HEK293T (cell line): Measurements from ENCODE around the gene BAHCC1.

Source experiments
- CTCF ChIA-PET: fragments of 350-600 bp; formaldehyde crosslinking; extraction: SDS; loops from one replicate; lab custom pipeline; 2021; ENCODE audit warnings: antibody characterized with exemption, inconsistent platforms; lab: Yijun Ruan, JAX
- POLR2A ChIA-PET: fragments of 350-600 bp; formaldehyde crosslinking; extraction: SDS; loops from one replicate; lab custom pipeline; 2020; ENCODE audit warnings: antibody characterized with exemption, inconsistent platforms; lab: Yijun Ruan, JAX
- DNase-seq: peaks from one replicate; pipeline ENCODE4 v3.0.0; 2012; ENCODE audit warnings: mixed read lengths; ENCODE audit errors: extremely low spot score
- ARNT ChIP-seq: fragments of 450-650 bp; IDR thresholded peaks from 2 replicates; pipeline ENCODE4 v1.6.1; 2017; ENCODE audit warnings: mild to moderate bottlenecking
- BHLHE40 ChIP-seq: fragments of 450-650 bp; IDR thresholded peaks from 2 replicates; pipeline ENCODE4 v1.6.1; 2016; ENCODE audit warnings: mild to moderate bottlenecking, moderate library complexity, borderline replicate concordance
- CTBP1 ChIP-seq: fragments of 450-650 bp; IDR thresholded peaks from 2 replicates; pipeline ENCODE4 v1.6.1; 2016; ENCODE audit warnings: borderline replicate concordance
- ELF4 ChIP-seq: fragments of 450-650 bp; IDR thresholded peaks from 2 replicates; pipeline ENCODE4 v1.6.1; 2017; ENCODE audit warnings: antibody characterized with exemption
- FOXA1 ChIP-seq: fragments of 450-650 bp; IDR thresholded peaks from 2 replicates; pipeline ENCODE4 v1.6.1; 2016; ENCODE audit warnings: mild to moderate bottlenecking
- FOXK2 ChIP-seq: fragments of 450-650 bp; IDR thresholded peaks from 2 replicates; pipeline ENCODE4 v1.6.1; 2016; ENCODE audit warnings: mild to moderate bottlenecking
- FOXM1 ChIP-seq: fragments of 450-650 bp; IDR thresholded peaks from 2 replicates; pipeline ENCODE4 v1.6.1; 2017; ENCODE audit warnings: mild to moderate bottlenecking, borderline replicate concordance
- HDGF ChIP-seq: fragments of 450-650 bp; IDR thresholded peaks from 2 replicates; pipeline ENCODE4 v1.6.1; 2017; ENCODE audit warnings: antibody characterized with exemption, borderline replicate concordance
- L3MBTL2 ChIP-seq: fragments of 450-650 bp; conservative IDR thresholded peaks from 2 replicates; pipeline ENCODE4 v1.6.1; 2016; ENCODE audit warnings: mild to moderate bottlenecking
- LEF1 ChIP-seq: fragments of 450-650 bp; IDR thresholded peaks from 2 replicates; pipeline ENCODE4 v1.6.1; 2017; ENCODE audit warnings: mild to moderate bottlenecking, borderline replicate concordance
- NFRKB ChIP-seq: fragments of 450-650 bp; IDR thresholded peaks from 2 replicates; pipeline ENCODE4 v1.6.1; 2016; ENCODE audit warnings: mild to moderate bottlenecking, moderate library complexity
- PKNOX1 ChIP-seq: fragments of 450-650 bp; IDR thresholded peaks from 2 replicates; pipeline ENCODE4 v1.6.1; 2016
- SP1 ChIP-seq: fragments of 450-650 bp; IDR thresholded peaks from 2 replicates; pipeline ENCODE4 v1.6.1; 2017
- SUZ12 ChIP-seq: fragments of 450-650 bp; IDR thresholded peaks from 2 replicates; pipeline ENCODE4 v1.6.1; 2016; ENCODE audit warnings: mild to moderate bottlenecking
- TARDBP ChIP-seq: fragments of 450-650 bp; IDR thresholded peaks from 2 replicates; pipeline ENCODE4 v1.6.1; 2016
- ZNF384 ChIP-seq: fragments of 450-650 bp; IDR thresholded peaks from 2 replicates; pipeline ENCODE4 v1.6.1; 2016

The BAHCC1 gene

GRCh38 chr17:81412490-81413093, 17.3 kb downstream of the BAHCC1 start:
- CTCF ChIA-PET: no interaction called here
- POLR2A ChIA-PET: no interaction called here
- no peak for TF ChIP-seq BHLHE40
- TF ChIP-seq FOXA1: no peak
- TF ChIP-seq ELF4: no peak
- no peak for TF ChIP-seq CTBP1
- no peak for TF ChIP-seq ARNT
- no peak for TF ChIP-seq SUZ12
- no peak for TF ChIP-seq FOXK2
- TF ChIP-seq HDGF: no peak
- no peak for TF ChIP-seq LEF1
- TF ChIP-seq L3MBTL2: no peak
- TF ChIP-seq ZNF384: no peak
- TF ChIP-seq NFRKB: no peak
- TF ChIP-seq FOXM1: no peak
- TF ChIP-seq PKNOX1: no peak
- no peak for TF ChIP-seq SP1
- no peak for TF ChIP-seq TARDBP
- DNase-seq: no peak

GRCh38 chr17:81413497-81414135, 18.4 kb downstream of the BAHCC1 start:
- TF ChIP-seq HDGF (no peak), ZNF384 (no peak), SUZ12 (no peak), NFRKB (no peak), TARDBP (no peak), L3MBTL2 (no peak), FOXK2 (no peak), ELF4 (no peak), LEF1 (no peak), ARNT (no peak), FOXA1 (no peak), FOXM1 (no peak), CTBP1 (no peak), BHLHE40 (no peak), PKNOX1 (no peak), SP1 (no peak)
- POLR2A ChIA-PET: no interaction called here
- DNase-seq: no peak
- CTCF ChIA-PET: no interaction called here

- no peak for DNase-seq
- TF ChIP-seq ARNT: no peak
- TF ChIP-seq HDGF: no peak
- no peak for TF ChIP-seq TARDBP
- TF ChIP-seq CTBP1: no peak
- no peak for TF ChIP-seq ZNF384
- no peak for TF ChIP-seq FOXK2
- no peak for TF ChIP-seq ELF4
- no peak for TF ChIP-seq PKNOX1
- TF ChIP-seq SUZ12: no peak
- TF ChIP-seq SP1: no peak
- no peak for TF ChIP-seq L3MBTL2
- no peak for TF ChIP-seq NFRKB
- no peak for TF ChIP-seq LEF1
- no peak for TF ChIP-seq FOXA1
- no peak for TF ChIP-seq FOXM1
- TF ChIP-seq BHLHE40: no peak
- ChIA-PET CTCF (no interaction called here), POLR2A (no interaction called here)
Observed at GRCh38 chr17:81414756-81415516, 19.7 kb downstream of the BAHCC1 start.

GRCh38 chr17:81415681-81416080, 20.4 kb downstream of the BAHCC1 start:
- POLR2A ChIA-PET: no interaction called here
- DNase-seq: no peak
- CTCF ChIA-PET: no interaction called here
- TF ChIP-seq FOXA1 (no peak), PKNOX1 (no peak), L3MBTL2 (no peak), SP1 (no peak), FOXK2 (no peak), ELF4 (no peak), HDGF (no peak), FOXM1 (no peak), CTBP1 (no peak), ZNF384 (no peak), TARDBP (no peak), ARNT (no peak)

- ChIA-PET POLR2A (no interaction called here), CTCF (no interaction called here)
- DNase-seq: no peak
- no peak for TF ChIP-seq NFRKB
- no peak for TF ChIP-seq FOXA1
- no peak for TF ChIP-seq BHLHE40
- TF ChIP-seq PKNOX1: no peak
- TF ChIP-seq SUZ12: no peak
- TF ChIP-seq SP1: no peak
- no peak for TF ChIP-seq CTBP1
- no peak for TF ChIP-seq ARNT
- no peak for TF ChIP-seq TARDBP
- TF ChIP-seq ZNF384: no peak
Observed at GRCh38 chr17:81416612-81417011, 21.4 kb downstream of the BAHCC1 start.
